ENCODE results near the gene TLCD4. TPM values are rescaled to one million over a fixed set of nuclear protein-coding genes. Genes with fewer than 3 reads are reported as not detected.

Gene TLCD4
- total RNA-seq, 1 donor from 2014 or later = 6.2 TPM

- TF ChIP-seq CTCF (IDR thresholded peaks at IDR 0.05; ENCODE audit: unreplicated experiment) = no peak
- H3K27ac Mint-ChIP-seq = no peak overlapping the region
- no peaks in the 10 kb centered on the region for H3K4me1 Mint-ChIP-seq
- DNase-seq (ENCODE audit: low spot score in 2 of 2, unreplicated experiment in 2 of 2) = no peak
- H3K9me3 Mint-ChIP-seq = no peaks in the 10 kb centered on the region
- H3K4me3 Mint-ChIP-seq = no peak overlapping the region
- H3K27me3 Mint-ChIP-seq (ENCODE audit: low read depth) = no peaks in the 10 kb centered on the region
- H3K36me3 Mint-ChIP-seq = no peaks in the 10 kb centered on the region
These were observed 20.8 kb upstream of the TLCD4 start for GRCh38 chr1:95096218-95096841.

DNA sequence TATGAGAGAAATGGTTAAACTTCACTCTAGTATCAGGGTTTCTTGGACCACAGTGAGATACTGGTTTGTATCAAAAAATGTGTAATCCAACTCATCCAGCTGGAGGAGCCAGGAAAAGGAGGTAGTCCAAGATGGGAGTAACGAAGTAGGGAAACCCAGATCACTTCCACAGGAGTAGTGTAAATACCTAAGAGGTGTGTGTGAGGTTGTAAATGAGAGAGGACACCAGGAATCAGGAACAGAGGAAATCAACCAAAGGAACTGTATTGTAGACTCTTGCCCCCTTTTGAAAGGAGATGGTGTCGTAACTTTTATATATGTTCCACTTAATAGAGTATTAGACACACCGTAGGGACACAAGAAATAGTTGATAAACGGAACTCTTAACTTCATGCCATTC lies 19.7 kb upstream of the TLCD4 start:
- Mint-ChIP-seq H3K9me3 (no peaks in the 10 kb centered on the region), H3K4me1 (no peaks in the 10 kb centered on the region), H3K4me3 (no peak overlapping the region), H3K36me3 (no peaks in the 10 kb centered on the region), H3K27me3 (ENCODE audit: low read depth) (no peaks in the 10 kb centered on the region), H3K27ac (no peak overlapping the region)
- TF ChIP-seq CTCF (IDR thresholded peaks at IDR 0.05; ENCODE audit: unreplicated experiment) = no peak
- no peak for DNase-seq (ENCODE audit: low spot score in 2 of 2, unreplicated experiment in 2 of 2)

- no peak overlapping the region for H3K27ac Mint-ChIP-seq
- H3K9me3 Mint-ChIP-seq = no peaks in the 10 kb centered on the region
- H3K4me1 Mint-ChIP-seq = no peaks in the 10 kb centered on the region
- no peaks in the 10 kb centered on the region for H3K27me3 Mint-ChIP-seq (ENCODE audit: low read depth)
- H3K36me3 Mint-ChIP-seq = no peaks in the 10 kb centered on the region
- no peak overlapping the region for H3K4me3 Mint-ChIP-seq
- TF ChIP-seq CTCF (IDR thresholded peaks at IDR 0.05; ENCODE audit: unreplicated experiment) = no peak
- no peak for DNase-seq (ENCODE audit: low spot score in 2 of 2, unreplicated experiment in 2 of 2)
These were observed 19.0 kb upstream of the TLCD4 start for GRCh38 chr1:95098196-95098595.

DNA sequence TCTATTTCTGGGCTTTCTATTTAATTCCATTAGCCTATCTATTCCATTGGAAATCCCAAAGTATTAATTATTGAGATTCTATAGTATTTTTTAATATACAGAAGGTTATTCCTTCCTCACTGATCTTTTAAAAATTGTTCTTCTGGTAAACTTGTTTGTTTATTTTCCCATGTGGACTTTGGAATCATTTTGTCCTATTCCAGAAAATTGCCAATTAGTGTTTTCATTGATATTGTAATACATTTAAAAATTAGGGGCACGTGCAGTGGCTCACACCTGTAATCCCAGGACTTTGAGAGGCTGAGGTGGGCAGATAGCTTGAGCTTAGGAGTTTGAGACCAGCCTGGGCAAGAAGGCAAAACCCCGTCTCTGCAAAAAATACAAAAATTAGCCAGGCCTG lies 8.4 kb upstream of the TLCD4 start:
- no peaks in the 10 kb centered on the region for H3K9me3 Mint-ChIP-seq
- TF ChIP-seq CTCF (IDR thresholded peaks at IDR 0.05; ENCODE audit: unreplicated experiment) = no peak
- H3K27me3 Mint-ChIP-seq (ENCODE audit: low read depth) = no peaks in the 10 kb centered on the region
- H3K4me3 Mint-ChIP-seq = no peak overlapping the region
- H3K27ac Mint-ChIP-seq = no peak overlapping the region
- DNase-seq (ENCODE audit: low spot score in 2 of 2, unreplicated experiment in 2 of 2) = no peak
- no peaks in the 10 kb centered on the region for H3K4me1 Mint-ChIP-seq
- H3K36me3 Mint-ChIP-seq = no peaks in the 10 kb centered on the region

- H3K4me1 Mint-ChIP-seq = peaks cover 7% of the 10 kb centered on the region
- no peak for DNase-seq (ENCODE audit: low spot score in 2 of 2, unreplicated experiment in 2 of 2)
- no peak overlapping the region for H3K27ac Mint-ChIP-seq
- no peaks in the 10 kb centered on the region for H3K27me3 Mint-ChIP-seq (ENCODE audit: low read depth)
- TF ChIP-seq CTCF (IDR thresholded peaks at IDR 0.05; ENCODE audit: unreplicated experiment) = no peak
- no peaks in the 10 kb centered on the region for H3K9me3 Mint-ChIP-seq
- no peaks in the 10 kb centered on the region for H3K36me3 Mint-ChIP-seq
- H3K4me3 Mint-ChIP-seq = no peak overlapping the region
These were observed 6.1 kb upstream of the TLCD4 start for GRCh38 chr1:95111014-95111413.

DNA sequence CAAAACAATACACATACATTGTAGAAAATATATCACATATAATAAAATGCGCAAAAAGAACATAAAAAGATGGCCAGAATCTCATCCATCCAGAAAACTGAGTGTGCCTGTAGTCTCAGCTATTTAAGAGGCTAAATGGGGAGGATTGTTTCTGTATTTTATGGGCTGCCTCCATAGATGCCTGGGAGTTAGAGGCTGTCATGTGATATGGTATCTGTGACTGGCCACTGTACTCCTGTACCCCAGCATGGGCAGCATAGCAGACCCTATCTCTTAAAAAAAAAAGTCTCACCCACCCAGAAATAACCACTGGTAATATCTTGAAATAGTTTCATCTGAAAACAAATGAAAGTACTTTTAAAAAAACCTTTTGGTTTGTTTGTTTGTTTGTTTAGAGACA lies 3.5 kb upstream of the TLCD4 start:
- Mint-ChIP-seq H3K4me3 (no peak overlapping the region), H3K27me3 (ENCODE audit: low read depth) (peaks cover 11% of the 10 kb centered on the region), H3K36me3 (no peaks in the 10 kb centered on the region), H3K9me3 (no peaks in the 10 kb centered on the region), H3K4me1 (peaks cover 19% of the 10 kb centered on the region), H3K27ac (no peak overlapping the region)
- no peak for TF ChIP-seq CTCF (IDR thresholded peaks at IDR 0.05; ENCODE audit: unreplicated experiment)
- no peak for DNase-seq (ENCODE audit: low spot score in 2 of 2, unreplicated experiment in 2 of 2)

Measured in mesothelial cell of epicardium (in vitro differentiated cells).